Ecto neural progenitor cell (in vitro differentiated cells): ENCODE data around the gene USP46.

Experiments used
- DNase-seq: peaks from one replicate; pipeline ENCODE4 v3.0.0-alpha.2; 2018; ENCODE audit warnings: low spot score

The USP46 gene

GRCh38 chr4:52657292-52657617 is 1.8 kb downstream of the USP46 start:
- DNase-seq, result no peak

- DNase-seq, result no peak
Measured at GRCh38 chr4:52655506-52655905, 3.6 kb downstream of the USP46 start.

- DNase-seq, result no peak
Measured at GRCh38 chr4:52651996-52652672, 7.0 kb downstream of the USP46 start.

GRCh38 chr4:52648836-52649235 is 10.3 kb downstream of the USP46 start:
- no peak for DNase-seq

GRCh38 chr4:52646741-52647140 is 12.4 kb downstream of the USP46 start:
- no peak for DNase-seq

- no peak for DNase-seq
Measured at GRCh38 chr4:52646096-52646495, 13.0 kb downstream of the USP46 start.

- no peak for DNase-seq
Measured at GRCh38 chr4:52645300-52645699, 13.8 kb downstream of the USP46 start.

- no peak for DNase-seq
Measured at GRCh38 chr4:52643785-52644244, 15.3 kb downstream of the USP46 start.

- no peak for DNase-seq
Measured at GRCh38 chr4:52643190-52643589, 15.9 kb downstream of the USP46 start.

GRCh38 chr4:52641854-52642563 is 17.1 kb downstream of the USP46 start:
- no peak for DNase-seq

- no peak for DNase-seq
Measured at GRCh38 chr4:52640808-52641565, 18.1 kb downstream of the USP46 start.

- DNase-seq, result no peak
Measured at GRCh38 chr4:52638717-52639116, 20.4 kb downstream of the USP46 start.

GRCh38 chr4:52637116-52637515 is 22.0 kb downstream of the USP46 start:
- no peak for DNase-seq

GRCh38 chr4:52635560-52635959 is 23.5 kb downstream of the USP46 start:
- no peak for DNase-seq

GRCh38 chr4:52635130-52635529 is 24.0 kb downstream of the USP46 start:
- no peak for DNase-seq

- no peak for DNase-seq
Measured at GRCh38 chr4:52633846-52634245, 25.3 kb downstream of the USP46 start.

GRCh38 chr4:52628974-52629373 is 30.1 kb downstream of the USP46 start:
- no peak for DNase-seq

GRCh38 chr4:52628543-52628942 is 30.6 kb downstream of the USP46 start:
- DNase-seq, result no peak

- DNase-seq, result no peak
Measured at GRCh38 chr4:52627876-52628275, 31.2 kb downstream of the USP46 start.

- DNase-seq, result no peak
Measured at GRCh38 chr4:52625216-52625615, 33.9 kb downstream of the USP46 start.

- DNase-seq, result no peak
Measured at GRCh38 chr4:52622564-52622963, 36.5 kb downstream of the USP46 start.

- DNase-seq, result no peak
Measured at GRCh38 chr4:52621567-52621966, 37.5 kb downstream of the USP46 start.

- DNase-seq, result no peak
Measured at GRCh38 chr4:52619591-52619931, 39.5 kb downstream of the USP46 start.
